Upper lobe of left lung (tissue), 6 donors: ENCODE results near the gene KLHL30. TPM values are rescaled to one million over a fixed set of nuclear protein-coding genes. Genes with fewer than 3 reads are reported as not detected.

Experiments
- ATAC-seq, 2 donors: fragments of 200-7000 bp; cut with Tn5 transposase; one replicate each; pipeline ENCODE4 v1.9.1; 2022; ENCODE audit warnings: mild to moderate bottlenecking in 2 of 2, moderate library complexity in 2 of 2; ENCODE audit not compliant: low FRiP score in 2 of 2
- DNase-seq, 2 donors: peaks; one replicate each; pipeline ENCODE4 v3.0.0-alpha.2; 2019 to 2020
- H3K27ac ChIP-seq, 4 donors: fragments of 200-600 bp; sonication (generic); one replicate each; pipeline ENCODE4 v1.5.1; 2016 to 2019
- H3K27me3 ChIP-seq, 4 donors: fragments of 200-600 bp; sonication (generic); one replicate each; pipeline ENCODE4 v1.5.1; 2017 to 2019
- H3K36me3 ChIP-seq, 4 donors: fragments of 200-600 bp; sonication (generic); one replicate each; pipeline ENCODE4 v1.5.1; 2016 to 2019
- H3K4me1 ChIP-seq, 4 donors: fragments of 200-600 bp; sonication (generic); one replicate each; pipeline ENCODE4 v1.5.1; 2018 to 2019
- H3K4me3 ChIP-seq, 4 donors: fragments of 200-600 bp; sonication (generic); one replicate each; pipeline ENCODE4 v1.5.1; 2017 to 2019; ENCODE audit warnings: mild to moderate bottlenecking in 2 of 4, moderate library complexity in 1 of 4
- H3K9me3 ChIP-seq, 4 donors: fragments of 200-600 bp; sonication (generic); one replicate each; pipeline ENCODE4 v1.5.1; 2018 to 2019
- CTCF ChIP-seq, 6 experiments: fragments of 450-650 bp in 4 of 6; fragments of 200-600 bp in 2 of 6; sonication (generic) in 2 of 6; IDR thresholded peaks; one replicate each; pipeline ENCODE4 v1.5.1; 2016 to 2019; ENCODE audit warnings: antibody characterized with exemption in 6 of 6
- EP300 ChIP-seq, 4 donors: sonication (generic); formaldehyde crosslinking; IDR thresholded peaks; one replicate each; pipeline ENCODE4 v1.5.1; 2017; ENCODE audit warnings: antibody characterized with exemption in 4 of 4, control low read depth in 2 of 4
- POLR2A ChIP-seq, 4 donors: fragments of 450-650 bp; IDR thresholded peaks; one replicate each; pipeline ENCODE4 v1.5.1; 2016 to 2017; ENCODE audit warnings: antibody characterized with exemption in 4 of 4, mild to moderate bottlenecking in 2 of 4
- POLR2AphosphoS5 ChIP-seq, 2 donors: sonication (generic); formaldehyde crosslinking; IDR thresholded peaks; one replicate each; pipeline ENCODE4 v1.5.1; 2017; ENCODE audit warnings: antibody characterized with exemption in 2 of 2
- WGBS, 2 donors: methylation state at CpG; one replicate each; pipeline ENCODE4 v1.1.5; 2017 to 2018; 5-methylcytosine and 5-hydroxymethylcytosine counted together
- total RNA-seq, 6 donors: library from RNA; depleted of rRNA in 4 of 6; stranded (reverse); fragments of >200 nt in 4 of 6; gene quantifications; one replicate each; pipeline versions ENCODE4 v1.1.0 to v1.2.1, GENCODE V29; 2016 to 2021
- donor health status: DM: no; HTN: no; CAD: no; lungs with moderate emphysema.
- donor health status: DM: no; HTN: yes; CAD: no; lungs with severe emphysema.

Gene KLHL30
- total RNA-seq, 6 donors from 2014 or later = 0.30 to 1.3 (median 0.97) TPM; not detected in 2

DNA sequence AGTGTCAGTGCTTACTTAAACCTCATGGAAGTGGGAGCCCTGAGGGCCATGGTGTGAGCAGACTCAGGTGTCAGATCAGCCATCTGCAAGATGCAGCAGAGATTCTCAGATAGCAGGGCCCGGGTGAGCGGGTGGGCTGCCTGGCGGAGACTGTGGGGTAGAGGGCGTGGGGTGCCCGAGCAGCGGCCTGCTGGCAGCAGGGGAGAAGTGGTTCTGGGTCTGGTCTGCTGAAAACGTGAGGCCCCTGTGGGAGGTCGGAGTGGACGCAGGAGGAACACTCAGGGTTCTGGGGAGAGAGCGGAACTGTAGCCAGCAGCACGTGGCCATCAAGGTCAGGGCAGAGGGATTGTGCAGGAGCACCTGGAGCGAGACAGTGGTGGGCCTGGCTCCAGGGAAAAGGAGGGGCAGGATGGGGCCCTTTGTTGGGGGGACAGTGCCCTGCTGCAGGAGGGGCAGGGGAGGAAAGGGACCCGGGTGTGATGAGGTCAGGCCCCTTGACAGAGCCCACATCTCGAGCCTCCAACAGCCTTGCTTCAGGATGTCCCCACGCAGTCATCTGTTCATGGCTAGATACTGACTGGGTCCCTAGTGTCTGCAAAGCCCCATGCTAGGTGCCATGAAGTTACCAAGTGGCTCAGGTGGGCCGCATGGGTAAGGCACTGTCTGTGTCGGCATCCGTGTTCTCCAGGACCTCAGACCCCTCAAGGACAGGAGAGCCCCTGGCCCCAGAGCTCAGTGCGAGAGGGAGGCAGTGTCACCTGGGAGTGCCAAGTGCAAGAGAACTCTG lies 41.1 kb upstream of the KLHL30 start:
- peak overlapping the region in 1 of 4 donors; percentile 7 for H3K27ac ChIP-seq
- peaks cover 0 to 11% (median 5%) of the 10 kb centered on the region in 4 donors for H3K4me1 ChIP-seq
- no peak for DNase-seq
- H3K4me3 ChIP-seq = no peak overlapping the region
- WGBS, 2 donors = 89 to 96% methylated on average over 14 to 19 of the region's 19 CpGs
- TF ChIP-seq POLR2AphosphoS5 (IDR thresholded peaks at IDR 0.05) (no peak), POLR2A (IDR thresholded peaks at IDR 0.05) (no peak), CTCF (IDR thresholded peaks at IDR 0.05) (no peak), EP300 (IDR thresholded peaks at IDR 0.05) (no peak)
- no peaks in the 10 kb centered on the region for H3K9me3 ChIP-seq
- H3K27me3 ChIP-seq = no peaks in the 10 kb centered on the region
- no peaks in the 10 kb centered on the region for H3K36me3 ChIP-seq
- ATAC-seq = no peak

DNA sequence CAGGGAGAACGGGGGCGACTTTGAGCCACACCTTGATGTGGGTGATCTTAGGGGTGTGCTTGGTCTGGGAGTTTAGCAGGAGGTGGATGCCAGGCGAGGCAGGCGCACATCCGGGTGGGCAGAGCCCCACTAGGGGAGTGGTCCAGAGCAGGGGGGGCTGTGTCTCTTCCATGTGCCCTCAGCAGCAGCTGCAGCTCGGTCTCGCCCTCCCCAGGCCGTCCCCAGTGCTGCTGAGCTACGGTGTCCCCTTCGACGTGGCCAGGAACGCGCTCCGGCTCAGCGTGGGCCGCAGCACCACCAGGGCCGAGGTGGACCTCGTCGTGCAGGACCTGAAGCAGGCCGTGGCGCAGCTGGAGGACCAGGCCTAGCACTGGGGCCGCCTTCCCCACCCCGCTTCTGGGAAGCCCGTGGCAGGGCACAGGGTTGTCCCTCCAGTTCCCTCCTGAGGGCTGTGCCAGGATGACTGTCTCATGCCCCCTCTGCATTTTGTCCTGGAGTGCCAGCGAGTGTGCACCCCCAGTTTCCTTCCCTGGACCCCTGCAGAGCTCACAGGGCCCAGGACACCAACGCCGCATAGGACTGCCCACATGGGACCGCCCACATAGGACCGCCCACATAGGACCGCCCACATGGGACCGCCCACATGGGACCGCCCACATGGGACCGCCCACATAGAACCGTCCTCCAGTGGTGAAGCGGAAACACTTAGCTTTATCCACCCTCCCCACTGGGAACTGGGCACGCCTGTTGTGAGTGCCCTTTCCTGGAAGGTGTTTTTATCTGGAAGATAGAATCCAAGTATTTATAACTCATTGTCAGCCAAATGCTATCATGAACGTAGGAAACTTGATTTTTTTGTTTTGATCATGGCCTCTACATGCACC lies 40.2 kb upstream of the KLHL30 start:
- peaks cover 0 to 11% (median 5%) of the 10 kb centered on the region in 4 donors for H3K4me1 ChIP-seq
- DNase-seq = peak; percentile 43 to 81
- H3K27me3 ChIP-seq = no peaks in the 10 kb centered on the region
- no peak overlapping the region for H3K4me3 ChIP-seq
- ATAC-seq = peak; percentile 79 to 86
- H3K27ac ChIP-seq = peak overlapping the region; percentile 7 to 54 (median 42)
- H3K36me3 ChIP-seq = no peaks in the 10 kb centered on the region
- TF ChIP-seq CTCF (IDR thresholded peaks at IDR 0.05) (no peak), POLR2A (IDR thresholded peaks at IDR 0.05) (no peak), EP300 (IDR thresholded peaks at IDR 0.05) (no peak), POLR2AphosphoS5 (IDR thresholded peaks at IDR 0.05) (no peak)
- 68 to 86% methylated on average over 13 to 37 of the region's 37 CpGs for WGBS, 2 donors
- no peaks in the 10 kb centered on the region for H3K9me3 ChIP-seq

GRCh38 chr2:238098901-238099713 lies 39.4 kb upstream of the KLHL30 start:
- DNase-seq (no peak), ATAC-seq (peak in 1 of 2 donors; percentile 33)
- peak overlapping the region in 3 of 4 donors; percentile 37 to 54 (median 48) for H3K27ac ChIP-seq
- H3K36me3 ChIP-seq = no peaks in the 10 kb centered on the region
- no peaks in the 10 kb centered on the region for H3K27me3 ChIP-seq
- no peak for TF ChIP-seq CTCF (IDR thresholded peaks at IDR 0.05)
- H3K4me1 ChIP-seq = peaks cover 0 to 11% (median 5%) of the 10 kb centered on the region in 4 donors
- no peaks in the 10 kb centered on the region for H3K9me3 ChIP-seq
- 71 to 75% methylated on average over 15 to 17 of the region's 17 CpGs for WGBS, 2 donors
- H3K4me3 ChIP-seq = no peak overlapping the region

DNA sequence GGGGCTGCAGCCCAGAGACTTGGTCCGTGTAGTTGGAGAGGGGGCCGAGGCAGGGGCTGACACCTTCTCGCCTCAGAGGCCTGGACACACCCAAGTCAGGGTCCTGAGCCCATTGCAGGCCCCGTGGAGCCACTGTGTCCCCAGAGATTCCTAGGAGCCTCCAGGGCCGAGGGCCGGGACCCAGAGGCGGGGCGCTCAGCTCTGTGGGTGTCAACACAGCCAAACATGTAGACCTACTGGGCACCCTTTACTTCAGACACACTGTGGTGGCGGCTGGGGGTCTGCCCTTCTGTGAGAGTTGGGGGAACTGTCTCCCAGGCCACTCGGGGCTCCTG lies 38.8 kb upstream of the KLHL30 start:
- 92 to 96% methylated on average over 5 to 10 of the region's 10 CpGs for WGBS, 2 donors
- H3K4me3 ChIP-seq = no peak overlapping the region
- DNase-seq = peak in 1 of 2 donors; percentile 15
- peaks cover 0 to 11% (median 5%) of the 10 kb centered on the region in 4 donors for H3K4me1 ChIP-seq
- no peak for TF ChIP-seq POLR2A (IDR thresholded peaks at IDR 0.05)
- H3K36me3 ChIP-seq = no peaks in the 10 kb centered on the region
- no peak for ATAC-seq
- H3K27ac ChIP-seq = no peak overlapping the region
- H3K9me3 ChIP-seq = no peaks in the 10 kb centered on the region
- no peaks in the 10 kb centered on the region for H3K27me3 ChIP-seq
